GM12892 (cell line): Measurements from ENCODE around the gene CHERP.

Experiments used
- POLR2A ChIP-seq: IDR thresholded peaks from 2 replicates; pipeline ENCODE4 v1.6.1; 2011; ENCODE audit warnings: low read depth, low read length, control low read depth
- POLR2AphosphoS5 ChIP-seq: IDR thresholded peaks from 2 replicates; pipeline ENCODE4 v1.6.1; 2011; ENCODE audit warnings: low read depth, low read length, control low read depth

GRCh38 chr19:16530540-16531379 is 11.5 kb downstream of the CHERP start:
- TF ChIP-seq POLR2A (no peak), POLR2AphosphoS5 (no peak)
